Heart left ventricle (tissue), 16 donors: Measurements from ENCODE around the gene NFASC. TPM values are rescaled to one million over a fixed set of nuclear protein-coding genes. Genes with fewer than 3 reads are reported as not detected.

ENCODE experiments used
- ATAC-seq, 4 donors: fragments of 200-7000 bp; cut with Tn5 transposase; one replicate each; pipeline ENCODE4 v1.9.1; 2020 to 2022; ENCODE audit warnings: moderate library complexity in 4 of 4, mild to moderate bottlenecking in 3 of 4, moderate number of reproducible peaks in 1 of 4
- DNase-seq, 5 donors: peaks; one replicate each; pipeline ENCODE4 v3.0.0-alpha.2; 2020
- H3K27ac ChIP-seq, 12 donors: fragments of 200-600 bp; sonication (generic) in 4 of 12; one replicate each; pipeline versions ENCODE4 v1.5.0 to v1.8.0; 2016 to 2022; ENCODE audit warnings: mild to moderate bottlenecking in 2 of 12
- H3K27me3 ChIP-seq, 9 donors: fragments of 200-600 bp; sonication (generic) in 2 of 9; one replicate each; pipeline versions ENCODE4 v1.5.1 to v1.8.0; 2016 to 2022; ENCODE audit warnings: mild to moderate bottlenecking in 3 of 9
- H3K36me3 ChIP-seq, 9 donors: fragments of 200-600 bp; sonication (generic) in 2 of 9; one replicate each; pipeline versions ENCODE4 v1.5.0 to v1.8.0; 2018 to 2022; ENCODE audit warnings: mild to moderate bottlenecking in 2 of 9
- H3K4me1 ChIP-seq, 12 donors: fragments of 200-600 bp; sonication (generic) in 4 of 12; one replicate each; pipeline versions ENCODE4 v1.5.0 to v1.8.0; 2016 to 2022; ENCODE audit warnings: mild to moderate bottlenecking in 3 of 12
- H3K4me3 ChIP-seq, 12 donors: fragments of 200-600 bp; sonication (generic) in 4 of 12; one replicate each; pipeline versions ENCODE4 v1.5.0 to v1.8.0; 2017 to 2022; ENCODE audit warnings: mild to moderate bottlenecking in 9 of 12, moderate library complexity in 4 of 12
- H3K9me3 ChIP-seq, 12 donors: fragments of 200-600 bp; sonication (generic) in 4 of 12; one replicate each; pipeline versions ENCODE4 v1.5.0 to v1.8.0; 2016 to 2022; ENCODE audit warnings: mild to moderate bottlenecking in 1 of 12
- POLR2A ChIP-seq, 2 donors: fragments of 450-650 bp; IDR thresholded peaks; one replicate each; pipeline ENCODE4 v1.6.1; 2017; ENCODE audit warnings: antibody characterized with exemption in 2 of 2, mild to moderate bottlenecking in 2 of 2, moderate library complexity in 2 of 2
- WGBS, 4 donors: extraction: QIAGEN DNeasy Blood & Tissue Kit in 2 of 4; methylation state at CpG; one replicate each; pipeline versions ENCODE4 v1.1.5 to v1.1.7; 2013 to 2018; 5-methylcytosine and 5-hydroxymethylcytosine counted together
- intact Hi-C, 10 donors: fragments of 100-400 bp; cut with DNase I; formaldehyde crosslinking; loops; one replicate each; pipeline versions ENCODE4 v1.11.1 to v1.14.2; 2022
- polyA plus RNA-seq, 2 donors: library from polyadenylated mRNA; stranded (reverse); fragments of 200-250 nt; gene quantifications; one replicate each; pipeline ENCODE4 v1.2.3, GENCODE V29; 2013
- total RNA-seq, 9 donors: library from RNA; depleted of rRNA in 2 of 9; stranded (reverse); fragments of >200 nt in 2 of 9; fragmentation: NEBNext Ultra II Directional in 3 of 9; extraction: Animal tissue kit (Norgen Biotek cat#: 25700) in 3 of 9; gene quantifications; one replicate each; pipeline versions ENCODE4 v1.1.0 to v1.2.4, GENCODE V29; 2016 to 2023
- TF ChIP-seq, protein P1 (sequence below), 12 donors: fragments of 200-600 bp; sonication (generic) in 4 of 12; IDR thresholded peaks; one replicate each; pipeline versions ENCODE4 v1.5.0 to v1.8.0; 2018 to 2022; ENCODE audit warnings: antibody characterized with exemption in 12 of 12, mild to moderate bottlenecking in 5 of 12
- donor health status: ischemic (EF 13 %, LVEDD 7.1; RV severe dilation, severe dysfunction).
- donor health status: healthy with polysubstance abuse.
- donor health status: DM: no; HTN: yes; CAD: no.
- donor health status: DM: no; HTN: no; CAD: no.
- donor health status: ischemic (EF 25% LVEDD 6.9; RV normal size, moderate dysfunction).
- donor health status: ischemic (EF 25% LVEDD 5.7; RV mildly dilated, moderate dysfunction).
- donor health status: healthy.
- donor health status: DM: yes; HTN: yes; CAD: no.
- donor health status: ischemic (EF 35%, LVEDD 5.7; RV mildly dilated, moderate dysfunction).
- donor health status: nonischemic (EF 11% LVEDD 7.7; RV severe dilation, severe dysfunction).
- donor health status: DM: yes; HTN: yes; CAD: no.
- donor health status: PGD.
- donor health status: ischemic (EF 29% LVEDD 5.4; RV normal size, mild dysfunction).
- donor health status: nonischemic (EF 23%, LVEDD 6.1; RV moderate dilation, normal function).

NFASC gene
- total and polyA plus RNA-seq, 11 donors = 2.5 to 14.6 (median 10.3) TPM

DNA sequence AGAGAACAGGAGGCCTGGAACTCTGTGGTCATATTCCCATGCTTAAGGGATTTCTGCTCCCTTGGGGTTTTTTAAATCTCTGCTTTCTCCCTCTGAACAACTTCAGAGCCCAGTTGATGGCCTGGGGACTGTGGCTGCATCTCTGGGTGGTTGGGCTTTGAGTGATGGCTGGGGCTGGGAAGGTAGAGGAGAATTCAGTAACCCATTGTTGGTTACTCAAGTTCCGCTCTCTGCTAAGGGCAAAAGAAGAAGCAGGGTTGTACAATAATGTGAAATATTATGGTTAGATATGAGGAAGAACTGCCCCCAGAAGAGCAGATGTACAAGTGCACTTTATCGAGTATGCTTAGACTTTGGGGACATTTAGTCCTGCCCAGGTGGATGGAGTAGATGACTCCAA lies 100.3 kb downstream of the NFASC start:
- Histone ChIP-seq H3K4me1 (peaks cover 0 to 30% (median 0%) of the 10 kb centered on the region in 12 donors), H3K4me3 (no peak overlapping the region), H3K27ac (peak overlapping the region in 1 of 12 donors; percentile 20), H3K27me3 (no peaks in the 10 kb centered on the region), H3K36me3 (peaks cover 0 to 55% (median 0%) of the 10 kb centered on the region in 9 donors), H3K9me3 (no peaks in the 10 kb centered on the region)
- intact Hi-C loops = loop anchor here in 1 of 10 donors (10.0 kb wide), 1 partner anchor 284 kb away; no protein-coding TSS in a partner anchor
- ATAC-seq = no peak
- no peak for DNase-seq
- WGBS, 4 donors = 94 to 96% (median 95%) methylated on average over 2 of the region's 2 CpGs
- TF ChIP-seq, protein P1, sequence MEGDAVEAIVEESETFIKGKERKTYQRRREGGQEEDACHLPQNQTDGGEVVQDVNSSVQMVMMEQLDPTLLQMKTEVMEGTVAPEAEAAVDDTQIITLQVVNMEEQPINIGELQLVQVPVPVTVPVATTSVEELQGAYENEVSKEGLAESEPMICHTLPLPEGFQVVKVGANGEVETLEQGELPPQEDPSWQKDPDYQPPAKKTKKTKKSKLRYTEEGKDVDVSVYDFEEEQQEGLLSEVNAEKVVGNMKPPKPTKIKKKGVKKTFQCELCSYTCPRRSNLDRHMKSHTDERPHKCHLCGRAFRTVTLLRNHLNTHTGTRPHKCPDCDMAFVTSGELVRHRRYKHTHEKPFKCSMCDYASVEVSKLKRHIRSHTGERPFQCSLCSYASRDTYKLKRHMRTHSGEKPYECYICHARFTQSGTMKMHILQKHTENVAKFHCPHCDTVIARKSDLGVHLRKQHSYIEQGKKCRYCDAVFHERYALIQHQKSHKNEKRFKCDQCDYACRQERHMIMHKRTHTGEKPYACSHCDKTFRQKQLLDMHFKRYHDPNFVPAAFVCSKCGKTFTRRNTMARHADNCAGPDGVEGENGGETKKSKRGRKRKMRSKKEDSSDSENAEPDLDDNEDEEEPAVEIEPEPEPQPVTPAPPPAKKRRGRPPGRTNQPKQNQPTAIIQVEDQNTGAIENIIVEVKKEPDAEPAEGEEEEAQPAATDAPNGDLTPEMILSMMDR (IDR thresholded peaks at IDR 0.05) = no peak
- TF ChIP-seq POLR2A (IDR thresholded peaks at IDR 0.05) = no peak

DNA sequence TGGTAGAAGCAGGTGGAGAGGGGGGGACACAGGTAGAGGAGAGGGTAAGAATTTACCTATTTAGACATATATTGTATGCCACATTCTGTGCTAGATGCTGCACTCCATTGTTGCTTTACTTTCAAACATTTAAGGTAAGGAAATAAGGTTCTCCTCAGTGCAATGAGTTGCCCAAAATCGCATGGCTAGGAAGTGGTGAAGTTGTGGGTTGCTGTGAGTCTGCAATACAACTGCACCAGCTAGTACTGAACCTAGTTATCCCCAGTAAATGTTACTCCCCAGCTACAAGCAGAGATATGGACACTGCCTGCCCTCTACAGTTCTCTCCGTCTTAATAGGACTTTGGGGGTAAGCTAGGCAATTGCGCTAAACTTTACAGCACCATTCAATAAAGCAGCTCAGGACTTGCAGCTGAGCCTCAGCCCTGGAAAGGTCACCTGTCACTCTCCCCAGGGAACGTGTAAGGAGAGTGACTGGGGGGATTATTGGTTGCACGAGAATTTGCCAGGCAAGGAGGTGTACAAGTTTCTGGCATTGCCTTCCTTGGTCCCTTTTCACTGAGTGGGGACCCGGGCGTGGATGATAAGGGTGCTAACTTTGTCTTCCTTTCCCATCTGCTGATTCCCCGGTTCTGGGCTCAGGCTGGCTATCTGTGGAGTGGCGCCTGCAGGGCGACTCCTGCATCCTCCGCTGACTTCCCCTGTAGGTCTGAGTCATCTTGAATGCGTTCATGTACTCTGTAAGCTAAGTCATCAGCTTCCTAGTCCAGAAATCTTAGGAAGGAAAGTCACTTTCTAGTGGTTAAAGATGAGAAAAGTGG lies 101.1 kb downstream of the NFASC start:
- intact Hi-C loops = loop anchor here in 1 of 10 donors (10.0 kb wide), 1 partner anchor 283 kb away; no protein-coding TSS in a partner anchor
- peak overlapping the region in 1 of 12 donors; percentile 27 for H3K27ac ChIP-seq
- H3K4me1 ChIP-seq = peaks cover 0 to 30% (median 0%) of the 10 kb centered on the region in 12 donors
- H3K4me3 ChIP-seq = no peak overlapping the region
- H3K36me3 ChIP-seq = peaks cover 0 to 56% (median 2%) of the 10 kb centered on the region in 9 donors
- 38 to 49% (median 44%) methylated on average over 12 of the region's 12 CpGs for WGBS, 4 donors
- ATAC-seq (peak in 1 of 4 donors; percentile 63), DNase-seq (no peak)
- no peaks in the 10 kb centered on the region for H3K9me3 ChIP-seq
- TF ChIP-seq POLR2A (IDR thresholded peaks at IDR 0.05) = no peak
- TF ChIP-seq, protein P1 (IDR thresholded peaks at IDR 0.05) = no peak
- no peaks in the 10 kb centered on the region for H3K27me3 ChIP-seq

- TF ChIP-seq, protein P1 (IDR thresholded peaks at IDR 0.05) = no peak
- TF ChIP-seq POLR2A (IDR thresholded peaks at IDR 0.05) = no peak
- H3K27me3 ChIP-seq = no peaks in the 10 kb centered on the region
- DNase-seq (no peak), ATAC-seq (no peak)
- peaks cover 0 to 52% (median 2%) of the 10 kb centered on the region in 9 donors for H3K36me3 ChIP-seq
- WGBS, 4 donors = 79 to 95% (median 88%) methylated on average over 1 of the region's 1 CpG
- no peak overlapping the region for H3K27ac ChIP-seq
- H3K4me1 ChIP-seq = peaks cover 0 to 30% (median 0%) of the 10 kb centered on the region in 12 donors
- H3K9me3 ChIP-seq = no peaks in the 10 kb centered on the region
- no peak overlapping the region for H3K4me3 ChIP-seq
- intact Hi-C loops = loop anchor here in 1 of 10 donors (10.0 kb wide), 1 partner anchor 282 kb away; no protein-coding TSS in a partner anchor
Observed at GRCh38 chr1:204972426-204972825, 101.8 kb downstream of the NFASC start.

DNA sequence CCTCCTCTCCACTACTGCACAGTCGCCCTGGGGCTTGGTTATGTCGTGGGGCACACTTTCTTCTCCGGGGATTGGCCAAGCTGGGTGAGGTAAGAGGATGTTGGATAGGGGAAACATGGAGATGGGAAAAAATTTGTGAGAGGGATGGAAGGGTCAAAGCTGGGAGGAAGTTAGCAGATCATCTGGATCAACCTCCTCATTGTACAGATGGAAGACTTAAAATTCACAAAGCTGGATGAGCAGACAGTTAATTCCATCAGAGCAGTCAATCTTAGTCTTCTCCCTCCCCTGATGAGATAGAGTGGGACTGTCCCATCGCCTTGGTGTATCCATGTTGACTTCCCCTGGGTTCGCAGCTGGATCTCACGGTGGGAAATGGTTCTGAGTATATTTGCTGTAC lies 102.8 kb downstream of the NFASC start:
- Histone ChIP-seq H3K4me1 (peaks cover 0 to 30% (median 0%) of the 10 kb centered on the region in 12 donors), H3K9me3 (no peaks in the 10 kb centered on the region), H3K27me3 (no peaks in the 10 kb centered on the region), H3K27ac (no peak overlapping the region), H3K4me3 (no peak overlapping the region), H3K36me3 (peaks cover 0 to 54% (median 2%) of the 10 kb centered on the region in 9 donors)
- WGBS, 4 donors = 56 to 68% (median 66%) methylated on average over 6 of the region's 6 CpGs
- ATAC-seq (no peak), DNase-seq (no peak)
- TF ChIP-seq, protein P1 (IDR thresholded peaks at IDR 0.05) = no peak
- no peak for TF ChIP-seq POLR2A (IDR thresholded peaks at IDR 0.05)
- intact Hi-C loops = loop anchor here in 1 of 10 donors (10.0 kb wide), 1 partner anchor 281 kb away; no protein-coding TSS in a partner anchor
